Tibial nerve (tissue), 4 donors: ENCODE measurements around the gene FBXL7.

Experiments
- EP300 ChIP-seq, 2 donors: sonication (generic); formaldehyde crosslinking; IDR thresholded peaks; one replicate each; pipeline ENCODE4 v1.6.1; 2017; ENCODE audit warnings: antibody characterized with exemption in 2 of 2, mild to moderate bottlenecking in 1 of 2
- POLR2A ChIP-seq, 2 donors: fragments of 450-650 bp; IDR thresholded peaks; one replicate each; pipeline ENCODE4 v1.6.1; 2017; ENCODE audit warnings: antibody characterized with exemption in 2 of 2, mild to moderate bottlenecking in 2 of 2, moderate library complexity in 2 of 2
- TF ChIP-seq, protein P1 (sequence below), 5 experiments: fragments of 200-600 bp in 3 of 5; fragments of 450-650 bp in 2 of 5; sonication (generic) in 3 of 5; IDR thresholded peaks; one replicate each; pipeline ENCODE4 v1.5.1; 2016 to 2019; ENCODE audit warnings: antibody characterized with exemption in 5 of 5, mild to moderate bottlenecking in 3 of 5, moderate library complexity in 2 of 5

DNA sequence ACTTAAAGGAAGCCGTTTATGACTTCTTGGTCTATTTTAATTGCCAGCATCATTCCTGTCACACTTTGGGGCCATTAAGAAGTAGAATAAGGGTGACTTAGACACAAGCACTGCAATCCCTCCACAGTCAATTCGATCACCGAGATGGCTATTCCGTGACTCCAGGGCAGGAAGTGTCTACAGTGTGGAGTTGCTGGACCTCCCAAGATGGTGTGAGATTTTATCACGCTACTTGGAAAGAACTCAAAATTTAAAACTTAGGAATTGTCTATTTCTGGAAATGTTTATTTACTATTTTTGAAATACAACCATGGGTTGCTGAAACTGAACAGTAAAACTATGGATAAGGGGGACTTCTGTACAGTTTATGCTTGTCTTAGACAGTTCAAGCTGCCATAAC lies 6.2 kb downstream of the FBXL7 start:
- TF ChIP-seq, protein P1, sequence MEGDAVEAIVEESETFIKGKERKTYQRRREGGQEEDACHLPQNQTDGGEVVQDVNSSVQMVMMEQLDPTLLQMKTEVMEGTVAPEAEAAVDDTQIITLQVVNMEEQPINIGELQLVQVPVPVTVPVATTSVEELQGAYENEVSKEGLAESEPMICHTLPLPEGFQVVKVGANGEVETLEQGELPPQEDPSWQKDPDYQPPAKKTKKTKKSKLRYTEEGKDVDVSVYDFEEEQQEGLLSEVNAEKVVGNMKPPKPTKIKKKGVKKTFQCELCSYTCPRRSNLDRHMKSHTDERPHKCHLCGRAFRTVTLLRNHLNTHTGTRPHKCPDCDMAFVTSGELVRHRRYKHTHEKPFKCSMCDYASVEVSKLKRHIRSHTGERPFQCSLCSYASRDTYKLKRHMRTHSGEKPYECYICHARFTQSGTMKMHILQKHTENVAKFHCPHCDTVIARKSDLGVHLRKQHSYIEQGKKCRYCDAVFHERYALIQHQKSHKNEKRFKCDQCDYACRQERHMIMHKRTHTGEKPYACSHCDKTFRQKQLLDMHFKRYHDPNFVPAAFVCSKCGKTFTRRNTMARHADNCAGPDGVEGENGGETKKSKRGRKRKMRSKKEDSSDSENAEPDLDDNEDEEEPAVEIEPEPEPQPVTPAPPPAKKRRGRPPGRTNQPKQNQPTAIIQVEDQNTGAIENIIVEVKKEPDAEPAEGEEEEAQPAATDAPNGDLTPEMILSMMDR (IDR thresholded peaks at IDR 0.05): no peak
- TF ChIP-seq POLR2A (IDR thresholded peaks at IDR 0.05) (no peak), EP300 (IDR thresholded peaks at IDR 0.05) (no peak)
